GM21737 (cell line): ENCODE results near the gene POTEF.
"Not testable (repeated sequence)": the region's sequence is repeated elsewhere in the genome, so short reads cannot be mapped to it uniquely, and the experiment has no call there.

Experiments
- ATAC-seq: cut with Tn5 transposase; IDR thresholded peaks from one replicate; pipeline ENCODE4 v1.9.1; 2021; ENCODE audit warnings: mild to moderate bottlenecking, moderate library complexity; ENCODE audit not compliant: unreplicated experiment

The POTEF gene

GRCh38 chr2:130135692-130136541 lies 6.9 kb upstream of the POTEF start:
- ATAC-seq = no peak

DNA sequence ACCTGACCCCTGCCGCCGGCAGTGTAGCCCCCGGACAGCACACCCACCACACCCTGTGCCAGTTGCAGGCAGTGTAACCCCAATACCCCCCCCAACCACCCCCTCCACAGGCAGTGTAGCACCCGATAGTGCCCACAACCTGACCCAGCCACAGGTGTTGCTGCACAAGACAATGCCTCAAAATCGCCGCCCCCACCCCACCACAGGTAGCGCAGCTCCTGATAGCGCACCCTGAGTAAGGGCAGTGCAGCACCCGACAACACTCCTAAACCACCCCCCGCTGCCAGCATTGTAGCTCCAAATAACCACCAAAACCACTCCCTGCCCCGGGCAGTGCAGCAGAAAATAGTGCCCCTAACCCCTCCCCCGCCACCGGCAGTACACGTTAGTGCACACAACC lies 558 bp downstream of the POTEF start:
- ATAC-seq = not testable (repeated sequence)

GRCh38 chr2:130127726-130128125 lies 1.3 kb downstream of the POTEF start:
- not testable (repeated sequence) for ATAC-seq

DNA sequence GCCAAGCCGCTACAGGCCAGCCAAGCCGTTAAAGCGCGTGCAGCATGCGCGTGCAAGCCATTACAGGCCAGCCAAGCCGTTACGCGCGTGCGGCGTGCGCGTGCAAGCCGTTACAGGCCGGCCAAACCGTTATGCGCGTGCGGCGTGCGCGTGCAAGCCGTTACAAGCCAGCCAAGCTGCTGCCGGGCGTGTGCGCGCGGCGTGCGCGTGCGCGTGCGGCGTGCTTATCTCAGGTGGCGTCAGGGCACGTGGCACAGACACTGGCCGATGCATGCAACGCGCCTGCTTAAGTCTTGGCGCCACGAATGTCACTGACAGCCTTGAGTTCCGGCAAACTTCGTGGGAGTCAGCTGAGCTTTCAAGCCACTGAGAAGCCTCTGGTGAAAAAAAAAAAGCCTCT lies 8.1 kb downstream of the POTEF start:
- ATAC-seq = not testable (repeated sequence)

- ATAC-seq = not testable (repeated sequence)
These were observed 26.2 kb downstream of the POTEF start for GRCh38 chr2:130102597-130103363.

DNA sequence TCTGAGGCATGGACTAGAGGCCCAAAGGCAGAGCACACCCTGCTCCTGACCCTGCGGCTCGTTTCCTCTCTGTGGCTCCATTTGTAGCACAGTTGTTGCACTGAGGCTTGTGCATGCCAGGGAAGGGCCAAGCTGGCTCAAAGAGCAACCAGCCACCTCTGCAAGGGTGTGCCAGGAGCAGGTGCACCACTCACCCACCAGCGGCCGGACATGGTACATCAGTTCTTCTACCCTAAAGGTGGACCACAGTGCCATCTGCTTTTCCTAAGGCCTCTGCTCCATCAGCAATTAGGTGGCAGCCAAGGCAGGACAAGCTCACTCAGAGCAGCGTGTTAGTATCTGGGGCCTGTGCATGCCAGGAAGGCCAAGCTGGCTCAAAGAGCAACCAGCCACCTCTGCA lies 66.4 kb downstream of the POTEF start:
- ATAC-seq = not testable (repeated sequence)

- not testable (repeated sequence) for ATAC-seq
These were observed 69.0 kb downstream of the POTEF start for GRCh38 chr2:130059982-130060381.

DNA sequence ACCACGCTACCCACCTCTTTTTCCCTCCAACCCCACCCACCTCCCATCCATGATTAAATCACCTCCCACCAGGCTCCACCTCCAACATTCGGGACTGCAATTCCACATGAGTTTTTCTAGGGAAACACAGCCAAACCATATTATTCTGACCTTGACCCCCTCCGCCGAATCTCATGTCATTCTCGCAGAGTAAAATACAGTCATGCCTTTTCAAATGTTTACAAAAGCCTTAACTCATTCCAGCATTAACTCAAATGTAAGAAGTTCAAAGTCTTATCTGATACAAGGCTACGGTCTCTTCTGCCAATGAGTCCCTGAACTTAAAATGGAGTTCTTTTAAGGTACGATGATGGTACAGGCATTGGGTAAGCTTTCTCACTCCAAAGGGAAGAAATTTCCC lies 72.7 kb downstream of the POTEF start:
- not testable (repeated sequence) for ATAC-seq

GRCh38 chr2:130053217-130053911 lies 75.7 kb downstream of the POTEF start:
- not testable (repeated sequence) for ATAC-seq

DNA sequence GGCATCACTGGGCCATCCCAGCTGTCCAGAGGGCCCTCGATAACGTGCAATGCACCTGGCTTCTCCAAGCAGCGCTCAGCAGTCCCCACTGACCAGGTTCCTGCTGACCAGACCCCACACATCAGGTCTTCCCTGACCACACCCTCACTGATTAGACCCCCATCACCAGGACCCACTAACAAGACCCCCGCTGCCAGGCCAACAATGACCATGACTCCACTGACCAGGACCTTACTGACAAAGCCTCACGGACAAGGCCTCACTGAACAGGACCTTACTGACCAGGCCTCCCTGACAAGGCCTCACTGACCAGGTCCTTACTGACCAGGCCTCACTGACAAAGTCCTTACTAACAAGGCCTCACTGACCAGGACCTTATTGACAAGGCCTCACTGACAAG lies 76.6 kb downstream of the POTEF start:
- ATAC-seq = not testable (repeated sequence)

- not testable (repeated sequence) for ATAC-seq
These were observed 80.6 kb downstream of the POTEF start for GRCh38 chr2:130048422-130048821.

DNA sequence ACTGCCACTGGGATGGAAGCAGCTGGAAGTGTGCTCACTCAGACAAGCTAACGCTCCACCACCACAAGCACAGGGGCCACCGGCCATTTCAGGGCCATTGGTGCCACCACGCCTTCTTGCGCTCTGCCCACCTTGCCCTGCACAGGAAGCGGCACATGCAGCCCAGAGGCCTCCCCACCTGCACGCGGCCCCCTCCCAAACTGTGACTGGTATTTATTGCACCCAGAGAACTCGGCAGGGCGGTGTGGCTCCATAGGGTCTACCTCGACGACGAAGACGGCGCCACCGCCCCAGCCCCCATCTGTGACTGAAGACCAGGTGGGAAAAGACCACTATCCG lies 90.8 kb downstream of the POTEF start:
- not testable (repeated sequence) for ATAC-seq

DNA sequence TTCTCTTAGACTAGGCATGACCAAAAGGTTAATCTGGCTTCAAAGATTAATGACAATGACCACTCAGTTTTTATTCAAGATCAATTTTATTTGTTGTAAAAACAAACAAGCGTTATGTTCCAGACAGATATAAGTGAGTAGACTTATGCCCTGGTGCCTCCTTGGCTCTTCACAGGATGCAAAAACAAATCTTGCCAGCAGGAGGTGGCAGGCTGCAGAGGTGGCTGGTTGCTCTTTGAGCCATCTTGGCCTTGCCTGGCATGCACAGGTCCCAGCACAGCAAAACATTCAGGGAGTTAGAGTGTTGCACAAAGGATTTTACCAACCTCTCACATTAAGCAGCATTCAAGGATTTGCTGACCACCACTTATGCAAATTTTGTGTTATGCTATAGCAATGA lies 103.1 kb downstream of the POTEF start:
- ATAC-seq = not testable (repeated sequence)
